ENCODE results near the gene GRP. TPM values are rescaled to one million over a fixed set of nuclear protein-coding genes. Genes with fewer than 3 reads are reported as not detected.

The GRP gene
- total and polyA plus RNA-seq, 10 of the 15 experiments (the other 5 are each of a cell fraction or from before 2014, with no cell fraction given) = not detected

DNA sequence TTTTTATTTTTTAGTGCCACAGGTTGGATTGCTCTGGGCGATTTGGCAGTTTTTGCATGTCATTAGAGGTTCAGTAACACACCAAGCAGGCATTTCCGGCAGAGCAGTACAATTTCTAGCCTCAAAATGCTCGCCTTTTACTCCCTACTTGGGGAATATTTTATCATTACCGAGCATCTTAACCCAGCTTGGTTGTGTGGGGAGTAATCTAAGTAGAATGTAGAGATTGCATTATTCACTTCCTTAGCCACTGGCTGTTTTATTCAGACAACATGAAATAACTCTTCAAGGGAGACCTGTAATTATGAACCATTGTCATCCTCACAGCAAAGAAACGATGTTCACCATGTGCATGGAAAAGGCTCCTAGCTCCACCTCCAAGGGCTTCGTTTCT lies 13.1 kb downstream of the GRP start (continued):
- TF ChIP-seq, protein P1, sequence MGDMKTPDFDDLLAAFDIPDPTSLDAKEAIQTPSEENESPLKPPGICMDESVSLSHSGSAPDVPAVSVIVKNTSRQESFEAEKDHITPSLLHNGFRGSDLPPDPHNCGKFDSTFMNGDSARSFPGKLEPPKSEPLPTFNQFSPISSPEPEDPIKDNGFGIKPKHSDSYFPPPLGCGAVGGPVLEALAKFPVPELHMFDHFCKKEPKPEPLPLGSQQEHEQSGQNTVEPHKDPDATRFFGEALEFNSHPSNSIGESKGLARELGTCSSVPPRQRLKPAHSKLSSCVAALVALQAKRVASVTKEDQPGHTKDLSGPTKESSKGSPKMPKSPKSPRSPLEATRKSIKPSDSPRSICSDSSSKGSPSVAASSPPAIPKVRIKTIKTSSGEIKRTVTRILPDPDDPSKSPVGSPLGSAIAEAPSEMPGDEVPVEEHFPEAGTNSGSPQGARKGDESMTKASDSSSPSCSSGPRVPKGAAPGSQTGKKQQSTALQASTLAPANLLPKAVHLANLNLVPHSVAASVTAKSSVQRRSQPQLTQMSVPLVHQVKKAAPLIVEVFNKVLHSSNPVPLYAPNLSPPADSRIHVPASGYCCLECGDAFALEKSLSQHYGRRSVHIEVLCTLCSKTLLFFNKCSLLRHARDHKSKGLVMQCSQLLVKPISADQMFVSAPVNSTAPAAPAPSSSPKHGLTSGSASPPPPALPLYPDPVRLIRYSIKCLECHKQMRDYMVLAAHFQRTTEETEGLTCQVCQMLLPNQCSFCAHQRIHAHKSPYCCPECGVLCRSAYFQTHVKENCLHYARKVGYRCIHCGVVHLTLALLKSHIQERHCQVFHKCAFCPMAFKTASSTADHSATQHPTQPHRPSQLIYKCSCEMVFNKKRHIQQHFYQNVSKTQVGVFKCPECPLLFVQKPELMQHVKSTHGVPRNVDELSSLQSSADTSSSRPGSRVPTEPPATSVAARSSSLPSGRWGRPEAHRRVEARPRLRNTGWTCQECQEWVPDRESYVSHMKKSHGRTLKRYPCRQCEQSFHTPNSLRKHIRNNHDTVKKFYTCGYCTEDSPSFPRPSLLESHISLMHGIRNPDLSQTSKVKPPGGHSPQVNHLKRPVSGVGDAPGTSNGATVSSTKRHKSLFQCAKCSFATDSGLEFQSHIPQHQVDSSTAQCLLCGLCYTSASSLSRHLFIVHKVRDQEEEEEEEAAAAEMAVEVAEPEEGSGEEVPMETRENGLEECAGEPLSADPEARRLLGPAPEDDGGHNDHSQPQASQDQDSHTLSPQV (IDR thresholded peaks at IDR 0.05) = no peak
- TF ChIP-seq TCF7 (IDR thresholded peaks at IDR 0.05; ENCODE audit: borderline replicate concordance) = no peak
- no peak for TF ChIP-seq EP300 (IDR thresholded peaks at IDR 0.05; ENCODE audit: borderline replicate concordance in 1 of 2, control insufficient read depth in 1 of 2, low read depth in 2 of 2, low read length in 2 of 2)
- no peak for TF ChIP-seq NFIC (IDR thresholded peaks at IDR 0.05; ENCODE audit: low read depth, low read length)
- no peak for TF ChIP-seq ZNF24 (IDR thresholded peaks at IDR 0.05)
- no peak for TF ChIP-seq IKZF1 (conservative IDR thresholded peaks at IDR 0.05)
- no peak for TF ChIP-seq POLR2A (IDR thresholded peaks at IDR 0.05; ENCODE audit: low read depth, low read length)
- TF ChIP-seq, protein P2, sequence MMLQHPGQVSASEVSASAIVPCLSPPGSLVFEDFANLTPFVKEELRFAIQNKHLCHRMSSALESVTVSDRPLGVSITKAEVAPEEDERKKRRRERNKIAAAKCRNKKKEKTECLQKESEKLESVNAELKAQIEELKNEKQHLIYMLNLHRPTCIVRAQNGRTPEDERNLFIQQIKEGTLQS (IDR thresholded peaks at IDR 0.05; ENCODE audit: borderline replicate concordance, extremely low read depth, low read depth, low read length) = no peak
- TF ChIP-seq MEF2A (IDR thresholded peaks at IDR 0.05; ENCODE audit: insufficient read depth, low read depth, low read length) = no peak
- TF ChIP-seq, protein P3, sequence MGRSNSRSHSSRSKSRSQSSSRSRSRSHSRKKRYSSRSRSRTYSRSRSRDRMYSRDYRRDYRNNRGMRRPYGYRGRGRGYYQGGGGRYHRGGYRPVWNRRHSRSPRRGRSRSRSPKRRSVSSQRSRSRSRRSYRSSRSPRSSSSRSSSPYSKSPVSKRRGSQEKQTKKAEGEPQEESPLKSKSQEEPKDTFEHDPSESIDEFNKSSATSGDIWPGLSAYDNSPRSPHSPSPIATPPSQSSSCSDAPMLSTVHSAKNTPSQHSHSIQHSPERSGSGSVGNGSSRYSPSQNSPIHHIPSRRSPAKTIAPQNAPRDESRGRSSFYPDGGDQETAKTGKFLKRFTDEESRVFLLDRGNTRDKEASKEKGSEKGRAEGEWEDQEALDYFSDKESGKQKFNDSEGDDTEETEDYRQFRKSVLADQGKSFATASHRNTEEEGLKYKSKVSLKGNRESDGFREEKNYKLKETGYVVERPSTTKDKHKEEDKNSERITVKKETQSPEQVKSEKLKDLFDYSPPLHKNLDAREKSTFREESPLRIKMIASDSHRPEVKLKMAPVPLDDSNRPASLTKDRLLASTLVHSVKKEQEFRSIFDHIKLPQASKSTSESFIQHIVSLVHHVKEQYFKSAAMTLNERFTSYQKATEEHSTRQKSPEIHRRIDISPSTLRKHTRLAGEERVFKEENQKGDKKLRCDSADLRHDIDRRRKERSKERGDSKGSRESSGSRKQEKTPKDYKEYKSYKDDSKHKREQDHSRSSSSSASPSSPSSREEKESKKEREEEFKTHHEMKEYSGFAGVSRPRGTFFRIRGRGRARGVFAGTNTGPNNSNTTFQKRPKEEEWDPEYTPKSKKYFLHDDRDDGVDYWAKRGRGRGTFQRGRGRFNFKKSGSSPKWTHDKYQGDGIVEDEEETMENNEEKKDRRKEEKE (IDR thresholded peaks at IDR 0.05) = no peak
- no peak for TF ChIP-seq DPF2 (IDR thresholded peaks at IDR 0.05)
- no peak for TF ChIP-seq CREB1 (IDR thresholded peaks at IDR 0.05; ENCODE audit: low read depth)
- TF ChIP-seq HDAC2 (IDR thresholded peaks at IDR 0.05) = no peak
- TF ChIP-seq CREM (IDR thresholded peaks at IDR 0.05; ENCODE audit: low read depth) = no peak
